Omental fat pad (tissue), 4 donors: Measurements from ENCODE around the gene TMEM178B. TPM values are rescaled to one million over a fixed set of nuclear protein-coding genes. Genes with fewer than 3 reads are reported as not detected.
A peak's percentile ranks its signal among the peaks of the same experiment; 100 is the strongest.

Experiments used
- ATAC-seq: fragments of 150-250 bp; one replicate; pipeline ENCODE4 v1.9.1; 2016; ENCODE audit warnings: mild to moderate bottlenecking, moderate library complexity; ENCODE audit not compliant: low FRiP score
- DNase-seq: peaks from one replicate; pipeline ENCODE4 v3.0.0-alpha.2; 2019; ENCODE audit warnings: low spot score
- CTCF ChIP-seq, 3 donors: fragments of 450-650 bp; IDR thresholded peaks; one replicate each; pipeline ENCODE4 v1.5.1; 2016 to 2017; ENCODE audit warnings: antibody characterized with exemption in 3 of 3, mild to moderate bottlenecking in 3 of 3, moderate library complexity in 2 of 3
- total RNA-seq, 4 donors: library from RNA; depleted of rRNA; stranded (reverse); fragments of >200 nt; gene quantifications; one replicate each; pipeline ENCODE4 v1.1.0, GENCODE V29; 2016

TMEM178B gene
- total RNA-seq, 4 donors from 2014 or later: 0.50 to 1.3 (median 0.81) TPM

GRCh38 chr7:141361960-141362359 is 288.1 kb downstream of the TMEM178B start:
- no peak for DNase-seq
- no peak for TF ChIP-seq CTCF (IDR thresholded peaks at IDR 0.05)
- ATAC-seq: no peak

GRCh38 chr7:141362580-141363435 is 288.9 kb downstream of the TMEM178B start:
- ATAC-seq (peak; percentile 72), DNase-seq (no peak)
- no peak for TF ChIP-seq CTCF (IDR thresholded peaks at IDR 0.05)

- DNase-seq (no peak), ATAC-seq (no peak)
- no peak for TF ChIP-seq CTCF (IDR thresholded peaks at IDR 0.05)
These were observed 289.9 kb downstream of the TMEM178B start for GRCh38 chr7:141363748-141364147.

- ATAC-seq (no peak), DNase-seq (no peak)
- TF ChIP-seq CTCF (IDR thresholded peaks at IDR 0.05): no peak
These were observed 292.3 kb downstream of the TMEM178B start for GRCh38 chr7:141366091-141366621.

GRCh38 chr7:141369422-141369821 is 295.6 kb downstream of the TMEM178B start:
- DNase-seq (no peak), ATAC-seq (no peak)
- TF ChIP-seq CTCF (IDR thresholded peaks at IDR 0.05): no peak

- DNase-seq: no peak
- no peak for TF ChIP-seq CTCF (IDR thresholded peaks at IDR 0.05)
- ATAC-seq: no peak
These were observed 296.3 kb downstream of the TMEM178B start for GRCh38 chr7:141370178-141370577.

GRCh38 chr7:141370650-141371049 is 296.8 kb downstream of the TMEM178B start:
- TF ChIP-seq CTCF (IDR thresholded peaks at IDR 0.05): no peak
- no peak for ATAC-seq

More at GRCh38 chr7:141370650-141371049, 296.8 kb downstream of the TMEM178B start:
- DNase-seq: no peak
